PC-9 (cell line): ENCODE data around the gene FNDC3B. TPM values are rescaled to one million over a fixed set of nuclear protein-coding genes. Genes with fewer than 3 reads are reported as not detected.

Experiments
- BruUV-seq: library from RNA; stranded (reverse); fragments of 400-500 nt; replicated peaks from 2 replicates; lab custom pipeline; 2021; lab: Mats Ljungman, UMichigan
- CTCF ChIA-PET: fragments of 300-600 bp; sonication (Branson Sonifier 250); formaldehyde crosslinking; loops from one replicate; lab custom pipeline; 2022; ENCODE audit warnings: antibody characterized with exemption; lab: Charles Lee
- POLR2A ChIA-PET: fragments of 300-600 bp; sonication (Branson Sonifier 250); formaldehyde crosslinking; loops from one replicate; lab custom pipeline; 2022; ENCODE audit warnings: antibody characterized with exemption; ENCODE audit not compliant: unreplicated experiment; lab: Charles Lee
- DNase-seq, 2 experiments: peaks; one replicate each; pipeline versions ENCODE4 v3.0.0 to v3.0.0-alpha.2; 2015 to 2022; ENCODE audit warnings: mixed read lengths in 1 of 2
- H2AFZ ChIP-seq: fragments of 200-600 bp; sonication (generic); 2 replicates; pipeline ENCODE4 v1.8.1; 2017; ENCODE audit warnings: antibody characterized with exemption
- H3F3A ChIP-seq: fragments of 200-600 bp; sonication (generic); 2 replicates; pipeline ENCODE4 v1.8.1; 2017; ENCODE audit warnings: antibody characterized with exemption, mild to moderate bottlenecking, low read depth; ENCODE audit not compliant: insufficient read depth
- H3K27ac ChIP-seq: fragments of 200-600 bp; sonication (generic); 2 replicates; pipeline ENCODE4 v1.6.1; 2016; ENCODE audit warnings: mixed run types
- H3K27me3 ChIP-seq: fragments of 200-600 bp; sonication (generic); 2 replicates; pipeline ENCODE4 v1.6.1; 2016; ENCODE audit warnings: low read depth, mixed run types; ENCODE audit not compliant: insufficient read depth
- H3K36me3 ChIP-seq: fragments of 200-600 bp; sonication (generic); 2 replicates; pipeline ENCODE4 v1.6.1; 2016; ENCODE audit warnings: low read depth, mixed run types
- H3K4me1 ChIP-seq: fragments of 200-600 bp; sonication (generic); replicated peaks from 2 replicates; pipeline ENCODE4 v1.6.1; 2016; ENCODE audit warnings: mixed run types; ENCODE audit not compliant: insufficient read depth
- H3K4me2 ChIP-seq: fragments of 200-600 bp; sonication (generic); 2 replicates; pipeline ENCODE4 v1.6.1; 2017; ENCODE audit warnings: mixed run types
- H3K4me3 ChIP-seq: fragments of 200-600 bp; sonication (generic); 2 replicates; pipeline ENCODE4 v1.6.1; 2016; ENCODE audit warnings: mixed run types
- H3K79me2 ChIP-seq: fragments of 200-600 bp; sonication (generic); 2 replicates; pipeline ENCODE4 v1.6.1; 2017; ENCODE audit warnings: low read depth, mixed run types
- H3K9me2 ChIP-seq: fragments of 200-600 bp; sonication (generic); 2 replicates; pipeline ENCODE4 v1.8.1; 2017; ENCODE audit warnings: mild to moderate bottlenecking; ENCODE audit not compliant: insufficient read depth
- H3K9me3 ChIP-seq: fragments of 200-600 bp; sonication (generic); 2 replicates; pipeline ENCODE4 v1.8.1; 2016; ENCODE audit warnings: low read depth; ENCODE audit not compliant: insufficient read depth
- H4K20me1 ChIP-seq: fragments of 200-600 bp; sonication (generic); 2 replicates; pipeline ENCODE4 v1.8.1; 2017; ENCODE audit not compliant: insufficient read depth
- EZH2 ChIP-seq: fragments of 200-600 bp; sonication (generic); IDR thresholded peaks from 2 replicates; pipeline ENCODE4 v1.8.0; 2017; ENCODE audit warnings: antibody characterized with exemption, low read depth
- intact Hi-C: fragments of 100-400 bp; cut with micrococcal nuclease; formaldehyde crosslinking; loops from one replicate; pipeline ENCODE4 v1.10.0; 2022; ENCODE audit not compliant: unreplicated experiment
- total RNA-seq: library from RNA; stranded (reverse); gene quantifications from 2 replicates; pipeline ENCODE4 v1.2.3, GENCODE V29; 2021
- TF ChIP-seq, protein P1 (sequence below): fragments of 200-600 bp; sonication (generic); conservative IDR thresholded peaks from 2 replicates; pipeline ENCODE4 v1.6.1; 2017; ENCODE audit warnings: mixed run types, antibody characterized with exemption, mild to moderate bottlenecking, moderate library complexity

FNDC3B gene
- total RNA-seq, 1 experiment from 2014 or later: 106 TPM

DNA sequence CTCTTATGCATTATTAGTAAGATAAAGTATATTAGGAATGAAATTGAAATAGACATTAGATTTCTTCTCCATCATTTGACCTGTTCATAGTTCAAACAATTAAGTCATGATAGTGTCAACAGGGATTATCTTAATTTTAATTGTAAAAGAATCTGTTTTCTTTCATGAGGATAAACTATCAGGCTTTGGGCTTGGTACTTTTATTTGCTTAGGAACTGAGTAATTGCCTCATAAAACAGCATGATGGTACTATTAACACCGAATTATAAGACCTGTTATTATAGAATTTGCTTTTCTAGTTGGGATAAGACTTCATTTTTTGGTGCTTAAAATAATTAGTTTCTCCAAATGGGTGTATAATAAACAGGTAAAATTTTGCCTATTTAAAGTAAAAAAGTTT, 71.8 kb downstream of the FNDC3B start:
- Histone ChIP-seq H3K9me3 (no peaks in the 10 kb centered on the region), H2AFZ (no peak overlapping the region), H3K27me3 (no peaks in the 10 kb centered on the region), H3K36me3 (peaks cover 65% of the 10 kb centered on the region), H4K20me1 (peaks cover 89% of the 10 kb centered on the region), H3K27ac (no peak overlapping the region), H3F3A (peaks cover 68% of the 10 kb centered on the region), H3K4me2 (no peak overlapping the region), H3K4me1 (no peaks in the 10 kb centered on the region), H3K9me2 (no peaks in the 10 kb centered on the region), H3K4me3 (no peak overlapping the region), H3K79me2 (peaks cover 97% of the 10 kb centered on the region)
- ChIA-PET CTCF (no interaction called here), POLR2A (no interaction called here)
- intact Hi-C loops: no loop called here
- BruUV-seq: no TSS peak
- TF ChIP-seq, protein P1, sequence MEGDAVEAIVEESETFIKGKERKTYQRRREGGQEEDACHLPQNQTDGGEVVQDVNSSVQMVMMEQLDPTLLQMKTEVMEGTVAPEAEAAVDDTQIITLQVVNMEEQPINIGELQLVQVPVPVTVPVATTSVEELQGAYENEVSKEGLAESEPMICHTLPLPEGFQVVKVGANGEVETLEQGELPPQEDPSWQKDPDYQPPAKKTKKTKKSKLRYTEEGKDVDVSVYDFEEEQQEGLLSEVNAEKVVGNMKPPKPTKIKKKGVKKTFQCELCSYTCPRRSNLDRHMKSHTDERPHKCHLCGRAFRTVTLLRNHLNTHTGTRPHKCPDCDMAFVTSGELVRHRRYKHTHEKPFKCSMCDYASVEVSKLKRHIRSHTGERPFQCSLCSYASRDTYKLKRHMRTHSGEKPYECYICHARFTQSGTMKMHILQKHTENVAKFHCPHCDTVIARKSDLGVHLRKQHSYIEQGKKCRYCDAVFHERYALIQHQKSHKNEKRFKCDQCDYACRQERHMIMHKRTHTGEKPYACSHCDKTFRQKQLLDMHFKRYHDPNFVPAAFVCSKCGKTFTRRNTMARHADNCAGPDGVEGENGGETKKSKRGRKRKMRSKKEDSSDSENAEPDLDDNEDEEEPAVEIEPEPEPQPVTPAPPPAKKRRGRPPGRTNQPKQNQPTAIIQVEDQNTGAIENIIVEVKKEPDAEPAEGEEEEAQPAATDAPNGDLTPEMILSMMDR: no peak
- no peak for TF ChIP-seq EZH2
- no peak for DNase-seq

- TF ChIP-seq EZH2: no peak
- TF ChIP-seq, protein P1: no peak
- Histone ChIP-seq H3K27ac (no peak overlapping the region), H4K20me1 (peaks cover 89% of the 10 kb centered on the region), H3K4me2 (no peak overlapping the region), H2AFZ (no peak overlapping the region), H3K79me2 (peaks cover 97% of the 10 kb centered on the region), H3K27me3 (no peaks in the 10 kb centered on the region), H3K36me3 (peaks cover 66% of the 10 kb centered on the region), H3K4me3 (no peak overlapping the region), H3F3A (peaks cover 68% of the 10 kb centered on the region), H3K9me2 (no peaks in the 10 kb centered on the region), H3K4me1 (no peaks in the 10 kb centered on the region), H3K9me3 (no peaks in the 10 kb centered on the region)
- intact Hi-C loops: no loop called here
- ChIA-PET POLR2A (no interaction called here), CTCF (no interaction called here)
- no TSS peak for BruUV-seq
- DNase-seq: no peak
These were observed 72.8 kb downstream of the FNDC3B start for GRCh38 chr3:172112078-172112733.

DNA sequence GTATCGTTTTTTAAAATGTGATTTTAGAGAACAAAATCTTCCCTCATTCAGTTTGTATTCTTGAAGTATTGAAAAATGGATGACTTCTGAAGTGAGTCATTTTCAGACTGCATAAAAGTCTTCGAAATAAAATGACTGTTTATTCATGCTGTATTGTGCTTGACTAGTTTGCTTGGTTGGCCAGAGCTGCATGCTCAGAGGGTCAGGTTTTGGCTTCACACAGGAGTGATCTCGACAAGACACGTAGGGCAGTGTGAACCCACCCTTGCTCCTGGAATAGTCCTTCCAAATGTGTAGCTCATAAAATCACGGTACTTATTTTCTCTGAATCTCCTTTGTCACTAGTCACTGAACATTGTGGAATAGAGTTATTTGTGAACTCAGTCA, 73.3 kb downstream of the FNDC3B start:
- ChIA-PET CTCF (no interaction called here), POLR2A (no interaction called here)
- no TSS peak for BruUV-seq
- H2AFZ ChIP-seq: no peak overlapping the region
- no peaks in the 10 kb centered on the region for H3K27me3 ChIP-seq
- no peak overlapping the region for H3K4me3 ChIP-seq
- DNase-seq: no peak
- intact Hi-C loops: no loop called here
- no peak overlapping the region for H3K4me2 ChIP-seq
- no peak overlapping the region for H3K27ac ChIP-seq
- H3K4me1 ChIP-seq: no peaks in the 10 kb centered on the region
- peaks cover 66% of the 10 kb centered on the region for H3F3A ChIP-seq
- H3K36me3 ChIP-seq: peaks cover 71% of the 10 kb centered on the region
- H4K20me1 ChIP-seq: peaks cover 88% of the 10 kb centered on the region
- H3K9me2 ChIP-seq: no peaks in the 10 kb centered on the region
- TF ChIP-seq, protein P1: no peak
- no peak for TF ChIP-seq EZH2
- H3K79me2 ChIP-seq: peaks cover 97% of the 10 kb centered on the region
- no peaks in the 10 kb centered on the region for H3K9me3 ChIP-seq
